HepG2 (cell line): ENCODE results near the gene POP5. TPM values are rescaled to one million over a fixed set of nuclear protein-coding genes. Genes with fewer than 3 reads are reported as not detected.

Source experiments
- ARID2 ChIP-seq: sonication (generic); formaldehyde crosslinking; IDR thresholded peaks from 2 replicates; pipeline ENCODE4 v1.8.1; 2022; ENCODE audit warnings: mild to moderate bottlenecking, missing genetic modification reagents, borderline replicate concordance
- ARNTL ChIP-seq: sonication (generic); formaldehyde crosslinking; IDR thresholded peaks from 2 replicates; pipeline ENCODE4 v1.4.0; 2020; ENCODE audit warnings: mild to moderate bottlenecking, missing genetic modification reagents
- ATF3 ChIP-seq: sonication (generic); formaldehyde crosslinking; IDR thresholded peaks from 2 replicates; pipeline ENCODE4 v1.4.0; 2020; ENCODE audit warnings: missing genetic modification reagents
- CCDC6 ChIP-seq: sonication (generic); formaldehyde crosslinking; IDR thresholded peaks from 2 replicates; pipeline ENCODE4 v1.8.1; 2022; ENCODE audit warnings: mild to moderate bottlenecking, missing genetic modification reagents, moderate library complexity
- DRAP1 ChIP-seq: IDR thresholded peaks from 2 replicates; pipeline ENCODE4 v1.6.1; 2016; ENCODE audit warnings: missing genetic modification reagents, missing compliant biosample characterization
- MTERF4 ChIP-seq: sonication (generic); formaldehyde crosslinking; IDR thresholded peaks from 2 replicates; pipeline ENCODE4 v1.8.0; 2023; ENCODE audit warnings: mild to moderate bottlenecking, missing genetic modification reagents
- NFATC3 ChIP-seq: sonication (generic); formaldehyde crosslinking; IDR thresholded peaks from 2 replicates; pipeline ENCODE4 v1.5.1; 2020; ENCODE audit warnings: mild to moderate bottlenecking, missing genetic modification reagents
- SRSF9 ChIP-seq: fragments of 200-400 bp; formaldehyde crosslinking; IDR thresholded peaks from 2 replicates; pipeline ENCODE4 v1.6.1; 2018; ENCODE audit warnings: borderline replicate concordance, mild to moderate bottlenecking, low read depth, low read length; ENCODE audit not compliant: insufficient read depth, poor library complexity, severe bottlenecking
- ZBTB10 ChIP-seq: sonication (generic); formaldehyde crosslinking; IDR thresholded peaks from 2 replicates; pipeline ENCODE4 v1.4.0; 2020; ENCODE audit warnings: missing genetic modification reagents, borderline replicate concordance
- ZFAT ChIP-seq: sonication (generic); formaldehyde crosslinking; conservative IDR thresholded peaks from 2 replicates; pipeline ENCODE4 v1.8.1; 2023; ENCODE audit warnings: missing genetic modification reagents, inconsistent platforms
- ZFP1 ChIP-seq: IDR thresholded peaks from 2 replicates; pipeline ENCODE4 v1.6.1; 2016
- ZGPAT ChIP-seq: IDR thresholded peaks from 2 replicates; pipeline ENCODE4 v1.6.1; 2016; ENCODE audit warnings: mild to moderate bottlenecking
- ZNF101 ChIP-seq: sonication (generic); formaldehyde crosslinking; IDR thresholded peaks from 2 replicates; pipeline ENCODE4 v1.4.0; 2020; ENCODE audit warnings: mild to moderate bottlenecking, low read depth, missing genetic modification reagents, borderline replicate concordance
- ZNF503 ChIP-seq: sonication (generic); formaldehyde crosslinking; IDR thresholded peaks from 2 replicates; pipeline ENCODE4 v1.4.0; 2020; ENCODE audit warnings: missing genetic modification reagents
- polyA plus RNA-seq, 8 experiments: library from polyadenylated mRNA; depleted of rRNA in 3 of 8; stranded (reverse) in 7 of 8; unstranded in 1 of 8; fragments of >200 nt; fragmentation: Illumina TruSeq in 4 of 8; extraction: Trizol in 4 of 8; gene quantifications; 2 replicates each; pipeline versions ENCODE4 v1.2.1 to v1.2.3, GENCODE V29; 2011 to 2016; ENCODE audit warnings: low read depth in 4 of 8, missing spikeins in 1 of 8, mixed read lengths in 1 of 8; ENCODE audit not compliant: insufficient read depth in 1 of 8
- total RNA-seq, 5 experiments: library from RNA; depleted of rRNA; stranded (reverse); fragments of >200 nt; fragmentation: Illumina TruSeq; extraction: Trizol; gene quantifications; 2 replicates each; pipeline ENCODE4 v1.2.3, GENCODE V29; 2016; ENCODE audit warnings: low read depth in 1 of 5

POP5 gene
- total and polyA plus RNA-seq, 2 of the 13 experiments (the other 11 are each of a cell fraction or from before 2014, with no cell fraction given): 45.6 to 61.3 TPM

- TF ChIP-seq ZBTB10 (CRISPR knock-in tag): peak; percentile 43; the same call in 1 of the 2 replicates
- TF ChIP-seq SRSF9: no peak
- TF ChIP-seq NFATC3 (CRISPR knock-in tag): 0 out of 2 replicates have a peak, but pooled peaks have one; percentile 6
- peak; percentile 83; the same call in 1 of the 2 replicates for TF ChIP-seq ZGPAT (CRISPR knock-in tag)
- TF ChIP-seq ZNF503 (CRISPR knock-in tag): peak; percentile 39; the same call in 1 of the 2 replicates
- no peak for TF ChIP-seq MTERF4 (CRISPR knock-in tag)
- TF ChIP-seq ARID2 (CRISPR knock-in tag): no peak
- TF ChIP-seq ZFP1 (CRISPR knock-in tag): 0 out of 2 replicates have a peak, but pooled peaks have one; percentile 27
- peak; percentile 38; the same call in 1 of the 2 replicates for TF ChIP-seq ARNTL (CRISPR knock-in tag)
- TF ChIP-seq DRAP1 (CRISPR knock-in tag): peak; percentile 80
- 0 out of 2 replicates have a peak, but pooled peaks have one; percentile 59 for TF ChIP-seq ZFAT (CRISPR knock-in tag)
- TF ChIP-seq ZNF101 (CRISPR knock-in tag): no peak
- peak; percentile 93 for TF ChIP-seq ATF3 (CRISPR knock-in tag)
- no peak; the same call in 1 of the 2 replicates for TF ChIP-seq CCDC6 (CRISPR knock-in tag)
These were observed 52.2 kb downstream of the POP5 start, which contains the start of gene COQ5 (continued) for GRCh38 chr12:120528861-120529525.
